GM18517 (cell line): ENCODE data around the gene FOXJ1.
"Not testable (repeated sequence)": the region's sequence is repeated elsewhere in the genome, so short reads cannot be mapped to it uniquely, and the experiment has no call there.

ENCODE experiments used
- ATAC-seq: cut with Tn5 transposase; IDR thresholded peaks from one replicate; pipeline ENCODE4 v1.9.1; 2021; ENCODE audit warnings: mild to moderate bottlenecking, moderate library complexity; ENCODE audit not compliant: unreplicated experiment

Gene FOXJ1, protein sequence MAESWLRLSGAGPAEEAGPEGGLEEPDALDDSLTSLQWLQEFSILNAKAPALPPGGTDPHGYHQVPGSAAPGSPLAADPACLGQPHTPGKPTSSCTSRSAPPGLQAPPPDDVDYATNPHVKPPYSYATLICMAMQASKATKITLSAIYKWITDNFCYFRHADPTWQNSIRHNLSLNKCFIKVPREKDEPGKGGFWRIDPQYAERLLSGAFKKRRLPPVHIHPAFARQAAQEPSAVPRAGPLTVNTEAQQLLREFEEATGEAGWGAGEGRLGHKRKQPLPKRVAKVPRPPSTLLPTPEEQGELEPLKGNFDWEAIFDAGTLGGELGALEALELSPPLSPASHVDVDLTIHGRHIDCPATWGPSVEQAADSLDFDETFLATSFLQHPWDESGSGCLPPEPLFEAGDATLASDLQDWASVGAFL

DNA sequence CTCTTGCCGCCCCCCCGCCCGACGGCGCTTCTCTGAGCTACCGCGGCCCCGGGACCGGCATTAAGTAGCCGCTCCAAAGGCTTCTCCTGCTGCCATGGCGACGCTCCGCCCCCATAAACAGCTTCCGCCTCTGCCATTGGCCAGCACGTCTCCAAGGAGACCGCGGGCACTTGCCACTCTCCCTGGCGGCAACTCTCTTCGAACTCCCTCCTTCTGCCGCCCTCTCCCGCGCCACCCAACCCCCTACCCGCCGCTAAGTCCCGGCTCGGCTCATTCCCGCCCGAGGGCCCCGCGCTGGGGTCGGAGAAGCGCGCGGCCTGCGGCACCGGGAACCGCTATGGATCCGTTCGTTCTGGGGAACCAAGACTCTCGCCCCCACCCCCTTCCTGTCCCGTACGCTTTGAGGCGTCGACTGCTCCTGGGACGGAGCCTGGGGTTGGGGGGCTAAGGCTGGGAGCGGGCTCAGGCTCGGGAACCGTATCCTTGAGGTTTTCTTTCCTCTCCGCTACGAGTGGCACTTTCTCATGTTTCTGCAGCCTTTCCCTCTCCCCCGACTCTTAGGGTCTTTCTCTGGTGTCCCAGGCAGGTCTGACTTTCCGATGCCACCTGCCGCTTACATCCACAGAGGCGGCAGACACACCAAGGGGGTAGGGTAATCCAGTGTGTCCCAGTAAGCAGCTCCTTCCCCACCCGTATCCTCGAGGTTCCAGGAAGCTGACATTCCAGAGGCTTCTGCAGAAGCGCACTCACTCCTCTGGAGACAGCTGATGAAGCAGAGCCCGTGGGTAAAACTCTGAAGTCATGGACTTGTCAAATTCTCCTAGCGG lies at the start of gene FOXJ1:
TSS of gene FOXJ1 (minus strand) at position 34 of the 827 bp plus-strand sequence. CDS start 850 bp downstream, outside the sequence.
- peak; percentile 72 for ATAC-seq

DNA sequence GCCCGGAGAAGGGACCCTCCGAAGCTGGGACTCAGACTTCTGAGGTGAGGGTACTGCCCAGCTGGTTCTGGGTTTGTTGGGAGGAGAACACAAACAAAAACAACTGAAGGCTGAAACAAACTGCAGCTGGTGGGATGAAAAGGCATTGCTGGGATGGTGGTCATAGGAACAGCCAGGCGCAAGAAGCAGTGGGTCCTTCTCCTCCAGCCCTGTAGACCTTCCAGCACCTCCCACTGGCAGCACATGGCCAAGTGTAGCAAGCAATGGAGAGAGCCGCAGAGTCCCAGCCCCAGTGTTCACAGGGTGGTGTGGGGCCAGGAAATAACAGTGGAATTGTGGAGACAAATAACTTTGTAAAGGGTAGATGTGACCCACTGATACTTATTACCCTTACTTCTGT lies 48.7 kb upstream of the FOXJ1 start:
- ATAC-seq: no peak

DNA sequence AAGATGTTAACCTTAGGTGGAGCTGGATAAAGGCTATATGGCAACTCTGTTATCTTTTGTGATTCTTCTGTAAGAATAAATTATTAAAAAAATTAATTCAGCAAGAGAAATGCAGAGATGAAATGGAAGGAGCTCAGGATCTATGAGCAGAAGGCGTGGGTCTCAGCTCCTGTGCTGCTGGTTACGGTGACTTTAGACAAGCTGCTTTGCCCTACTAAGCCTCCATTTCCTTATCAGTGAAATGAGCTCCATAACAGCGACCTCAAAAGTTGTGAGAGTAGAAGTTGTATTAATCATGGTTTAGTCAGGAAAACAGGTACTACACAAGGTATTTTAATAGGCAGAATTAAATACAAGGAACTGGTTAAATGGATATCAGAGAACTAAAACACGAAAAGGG lies 48.2 kb upstream of the FOXJ1 start:
- ATAC-seq: no peak

DNA sequence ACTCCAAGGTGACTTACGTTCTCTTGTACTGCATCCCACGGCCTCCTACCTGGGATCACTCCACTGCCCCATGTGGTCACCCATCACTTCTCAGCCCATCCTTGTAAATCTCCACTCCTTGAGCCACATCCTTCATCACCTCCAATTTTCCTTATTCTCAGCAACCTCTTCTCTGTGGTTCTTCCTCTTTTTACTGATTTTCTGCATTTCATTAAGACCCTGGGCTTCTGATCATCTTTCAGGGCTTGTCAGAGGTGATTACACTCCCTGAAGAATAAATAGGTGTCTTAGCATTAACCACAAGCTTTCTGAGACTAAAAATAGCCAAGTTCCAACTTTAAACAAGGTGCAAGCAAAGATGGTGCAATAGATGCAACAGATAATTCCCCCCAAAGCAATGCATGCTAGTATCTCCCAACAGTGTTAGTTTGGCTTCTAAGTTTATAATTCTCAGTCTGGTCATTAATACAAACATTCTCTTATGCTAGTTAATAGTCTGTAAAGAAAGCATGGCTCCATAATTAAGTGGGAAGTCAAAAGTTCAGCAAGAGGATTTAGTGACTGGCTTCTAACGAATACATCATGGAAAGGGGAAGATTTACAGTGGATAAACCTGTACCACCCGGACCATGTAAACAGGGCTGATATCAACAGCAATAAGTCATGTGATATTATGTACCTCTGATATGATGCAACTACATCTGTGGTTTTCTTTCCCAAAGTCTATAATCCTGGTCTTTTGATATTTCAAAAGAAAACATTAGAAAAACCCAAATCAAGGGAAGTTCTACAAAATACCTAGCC lies 47.4 kb upstream of the FOXJ1 start:
- ATAC-seq: no peak

DNA sequence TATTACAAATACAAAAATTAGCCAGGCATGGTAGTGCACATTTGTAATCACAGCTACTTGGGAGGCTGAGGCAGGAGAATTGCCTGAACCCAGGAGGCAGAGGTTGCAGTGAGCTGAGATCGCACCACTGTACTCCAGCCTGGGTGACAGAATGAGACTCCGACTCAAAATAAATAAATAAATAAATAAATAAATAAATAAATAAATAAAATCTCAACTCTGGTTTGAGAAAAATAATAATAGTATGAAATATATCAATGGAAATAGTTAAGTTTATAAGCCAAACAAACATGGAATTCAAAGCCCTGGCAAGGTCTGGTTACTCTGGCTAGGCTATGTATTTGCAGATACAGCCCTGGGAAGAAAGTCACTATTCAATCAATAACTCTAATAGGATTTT lies 45.7 kb upstream of the FOXJ1 start:
- ATAC-seq: not testable (repeated sequence)

DNA sequence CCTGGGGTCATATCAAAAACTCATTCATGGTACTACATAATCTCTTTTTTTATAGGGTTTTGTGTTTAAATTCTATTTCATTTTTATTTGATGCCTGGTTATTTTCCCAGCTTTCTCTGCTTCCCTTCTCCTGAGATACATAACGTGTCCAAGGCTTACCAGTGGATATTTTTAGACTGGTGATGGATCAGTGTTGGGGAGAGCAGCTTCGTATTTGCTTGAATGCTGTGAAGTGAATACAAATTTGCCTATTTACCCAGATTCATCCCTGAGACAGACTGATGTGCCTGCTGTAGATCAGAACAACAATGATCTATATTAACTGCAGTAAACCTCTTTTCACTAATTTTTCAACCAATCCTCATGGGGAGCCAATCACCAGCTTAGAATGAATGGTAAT lies 43.2 kb upstream of the FOXJ1 start:
- no peak for ATAC-seq

DNA sequence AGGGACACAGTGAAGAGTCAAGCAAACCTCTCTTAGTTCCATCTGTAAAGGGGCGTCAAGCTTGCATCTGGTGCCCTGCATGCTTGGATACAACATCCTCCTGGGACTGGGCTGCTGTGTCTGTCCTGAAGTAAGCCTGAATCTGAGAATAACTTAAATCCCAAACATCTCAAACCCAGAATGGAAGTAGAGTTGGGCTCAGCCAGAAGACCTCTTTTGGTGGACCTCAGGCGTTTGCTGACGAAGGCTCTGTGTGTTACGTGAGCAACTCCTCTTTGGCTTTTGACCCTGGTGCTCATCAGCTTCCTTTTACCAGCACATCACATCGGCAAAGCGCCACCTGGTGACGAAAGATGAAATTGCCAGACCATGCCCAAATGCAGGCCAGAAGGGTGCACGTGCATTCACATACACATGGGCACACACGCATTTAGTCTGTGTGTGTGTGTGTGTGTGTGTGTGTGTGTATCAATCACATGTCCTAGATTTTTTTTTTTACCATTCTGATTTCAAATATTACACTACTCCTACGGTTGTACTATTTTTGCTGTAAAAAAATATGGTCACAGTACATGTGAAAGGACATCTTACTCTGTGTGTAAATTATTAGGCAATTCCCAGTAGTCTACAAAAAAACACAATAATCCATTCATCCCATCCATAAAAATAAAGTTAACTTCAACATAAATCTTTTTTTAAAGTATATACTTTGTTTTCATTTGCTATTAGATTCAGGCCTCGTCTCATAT lies 41.1 kb upstream of the FOXJ1 start:
- peak; percentile 67 for ATAC-seq

DNA sequence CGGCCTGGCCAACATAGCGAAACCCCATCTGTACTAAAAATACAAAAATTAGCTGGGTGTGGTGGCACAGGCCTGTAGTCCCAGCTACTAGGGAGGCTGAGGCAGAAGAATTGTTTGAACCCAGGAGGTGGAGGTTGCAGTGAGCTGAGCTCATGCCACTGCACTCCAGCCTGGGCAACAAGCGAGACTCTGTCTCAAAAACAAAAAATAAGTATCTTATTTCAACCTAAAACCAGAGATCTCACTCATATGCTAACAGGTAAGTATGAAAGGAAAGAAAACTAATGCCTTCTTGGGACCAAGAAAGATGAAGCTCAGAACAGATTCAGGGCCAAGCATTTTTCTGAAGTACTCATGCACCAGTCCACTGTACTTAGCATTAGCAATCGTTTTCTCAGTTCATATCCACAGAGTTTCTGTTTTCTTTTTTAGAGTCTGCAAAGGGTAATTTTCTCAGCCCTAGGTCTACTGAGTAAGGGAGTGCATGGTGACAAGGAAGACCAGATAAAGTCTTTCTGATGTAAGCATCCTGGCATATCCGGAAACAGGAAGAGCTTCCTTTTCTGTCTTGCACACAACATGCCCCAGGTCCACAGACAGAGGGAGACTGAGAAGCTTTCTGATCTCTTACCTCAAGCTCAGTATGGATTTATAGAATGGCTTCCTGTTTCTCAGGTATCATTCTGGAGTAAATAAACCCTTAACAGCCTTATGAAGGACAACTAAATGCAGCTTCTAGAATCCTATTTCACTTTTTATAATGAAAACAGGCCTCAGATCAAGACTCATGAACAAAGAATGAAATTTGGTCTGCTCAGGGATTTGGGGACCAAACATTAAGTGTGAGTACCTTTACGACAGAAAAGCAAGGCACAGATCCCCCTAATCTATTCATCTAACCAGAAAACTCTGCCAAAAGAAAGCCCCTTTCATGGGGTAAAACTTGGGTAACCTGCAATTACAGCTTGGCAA lies 38.7 kb upstream of the FOXJ1 start:
- ATAC-seq: no peak

DNA sequence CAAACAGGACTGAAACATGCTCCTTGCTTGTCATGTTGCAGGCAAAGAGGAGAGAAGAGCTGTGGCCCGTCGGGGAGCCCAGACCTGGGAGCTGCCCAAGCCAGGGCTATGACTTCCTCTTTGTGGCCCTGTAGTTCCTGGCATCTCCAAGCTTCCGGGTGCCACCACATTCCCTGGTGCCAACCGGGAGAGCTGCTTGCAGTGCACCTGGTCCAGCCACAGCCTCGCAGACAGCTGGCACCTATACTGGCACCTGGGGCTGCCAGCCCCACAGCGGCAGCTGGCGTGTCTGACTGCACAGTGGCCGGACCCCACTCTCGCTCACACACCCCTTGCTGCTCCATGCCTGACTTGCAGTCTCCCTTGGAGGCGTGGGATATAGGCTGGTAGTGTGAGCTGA lies 37.1 kb upstream of the FOXJ1 start:
- no peak for ATAC-seq

DNA sequence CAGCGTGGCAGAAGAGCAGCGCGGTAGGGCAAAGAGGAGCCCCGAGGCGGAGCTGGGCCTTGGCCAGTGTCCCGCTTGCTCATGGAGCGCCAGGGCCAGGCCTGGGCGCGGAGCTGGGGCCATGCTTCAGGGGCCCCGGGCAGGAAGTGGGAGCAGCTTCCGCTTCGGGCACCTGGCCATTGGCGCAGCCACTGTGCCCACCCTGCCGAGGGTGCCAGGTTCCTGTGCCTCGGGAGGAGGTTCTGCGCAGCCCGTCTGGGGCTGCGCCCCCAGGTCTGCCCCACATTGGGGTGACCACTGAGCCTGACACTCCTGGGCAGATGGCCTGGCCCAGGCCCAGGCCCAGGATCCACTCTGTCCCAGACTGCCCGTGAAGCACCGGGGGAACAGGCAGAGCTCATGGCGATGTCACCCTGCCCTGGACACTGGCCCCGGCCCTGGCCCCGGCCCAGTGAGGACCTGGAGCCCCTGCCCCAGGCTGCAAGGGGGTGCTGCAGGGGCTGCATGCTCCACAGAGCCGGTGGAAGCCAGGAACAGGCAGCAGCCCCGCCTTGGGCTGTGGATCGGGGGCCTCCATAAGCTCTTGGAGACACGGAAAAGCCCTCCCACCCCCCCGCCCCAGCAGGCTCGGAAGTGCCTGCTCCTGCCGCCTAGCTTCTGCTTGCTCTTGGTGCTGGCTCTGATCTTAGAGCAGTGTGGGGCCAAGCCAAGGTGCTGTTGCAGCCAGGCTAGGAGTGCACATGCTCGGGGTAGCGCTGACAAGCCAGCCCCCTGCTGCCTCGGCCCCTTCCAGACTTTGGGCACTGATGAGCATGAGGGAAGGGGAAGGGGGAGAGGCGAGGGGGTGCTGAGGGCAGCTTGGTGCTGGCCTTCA lies 35.9 kb upstream of the FOXJ1 start:
- no peak for ATAC-seq

DNA sequence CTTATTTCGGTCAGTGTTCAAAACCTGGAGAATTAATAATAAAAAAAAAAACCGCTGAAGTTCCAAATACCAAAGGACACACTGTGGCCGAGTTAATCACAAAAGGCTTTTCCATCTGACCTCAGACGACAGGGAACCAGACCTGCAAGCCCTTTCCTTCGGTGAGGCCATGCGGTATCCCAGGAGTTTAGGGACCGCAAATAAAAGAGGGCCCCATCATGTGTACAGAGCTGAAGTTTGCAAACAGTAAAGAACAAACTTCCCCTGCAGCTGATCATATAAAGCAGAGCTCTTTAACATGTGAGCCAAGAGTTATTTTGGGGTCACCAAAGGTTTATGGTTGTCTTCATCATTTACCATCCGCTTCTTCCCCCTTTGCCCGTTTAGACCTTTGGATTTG lies 33.0 kb upstream of the FOXJ1 start:
- ATAC-seq: no peak

DNA sequence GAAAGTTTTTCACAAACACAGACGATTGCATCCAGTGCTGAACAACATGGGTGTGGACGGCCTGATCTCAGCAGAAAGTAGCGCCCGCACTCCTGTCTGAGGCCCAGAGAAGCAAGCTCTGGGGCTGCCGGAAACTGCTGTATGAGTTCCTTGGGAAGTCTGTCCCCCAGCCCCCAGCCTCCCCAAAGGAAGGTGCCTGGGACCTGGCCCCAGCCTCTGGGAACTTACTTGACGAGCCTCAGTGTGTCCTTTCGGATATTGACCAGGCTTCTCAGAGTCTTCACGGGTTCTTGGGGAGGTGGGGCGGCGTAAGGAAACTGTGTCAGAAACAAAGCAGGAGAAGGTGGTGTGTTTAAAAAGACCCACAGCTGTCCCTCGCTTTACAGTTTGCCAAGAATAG lies 32.4 kb upstream of the FOXJ1 start:
- no peak for ATAC-seq

DNA sequence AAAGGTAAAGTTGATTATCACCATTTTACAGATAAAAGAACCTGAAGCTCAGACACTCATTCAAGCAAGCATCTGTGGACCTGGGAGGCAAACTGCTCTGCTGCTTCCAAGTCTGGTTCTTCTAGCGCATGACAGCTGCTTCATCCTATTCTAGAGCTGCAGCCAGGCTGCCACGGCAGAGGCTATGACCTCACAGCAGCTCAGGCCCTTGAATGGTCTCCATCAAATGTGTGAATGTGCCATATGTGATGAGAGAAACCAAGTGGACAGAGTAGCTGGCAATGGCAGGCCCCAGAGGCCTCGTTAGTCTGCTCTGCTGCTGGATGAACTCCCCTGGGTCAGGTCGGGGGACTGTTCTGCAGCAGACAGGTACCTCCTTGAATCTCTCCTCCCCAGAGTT lies 30.7 kb upstream of the FOXJ1 start:
- ATAC-seq: no peak

DNA sequence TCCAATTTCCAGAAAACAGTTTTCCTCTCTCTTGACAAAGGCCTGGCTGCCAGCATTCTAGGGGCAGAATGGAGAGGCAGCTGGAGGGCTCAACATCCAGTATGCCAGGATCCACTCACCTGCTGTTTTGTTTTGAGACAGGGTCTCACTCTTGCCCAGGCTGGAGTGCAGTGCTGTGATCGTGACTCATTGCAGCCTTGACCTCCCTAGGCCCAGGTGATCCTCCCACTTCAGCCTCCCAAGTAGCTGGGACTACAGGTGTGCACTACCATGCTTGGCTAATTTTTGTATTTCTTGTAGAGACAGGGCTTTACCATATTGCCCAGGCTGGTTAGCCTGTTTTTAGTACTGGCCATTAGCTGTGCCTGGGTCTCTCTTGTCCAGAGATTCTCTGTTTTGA lies 29.1 kb upstream of the FOXJ1 start:
- no peak for ATAC-seq

DNA sequence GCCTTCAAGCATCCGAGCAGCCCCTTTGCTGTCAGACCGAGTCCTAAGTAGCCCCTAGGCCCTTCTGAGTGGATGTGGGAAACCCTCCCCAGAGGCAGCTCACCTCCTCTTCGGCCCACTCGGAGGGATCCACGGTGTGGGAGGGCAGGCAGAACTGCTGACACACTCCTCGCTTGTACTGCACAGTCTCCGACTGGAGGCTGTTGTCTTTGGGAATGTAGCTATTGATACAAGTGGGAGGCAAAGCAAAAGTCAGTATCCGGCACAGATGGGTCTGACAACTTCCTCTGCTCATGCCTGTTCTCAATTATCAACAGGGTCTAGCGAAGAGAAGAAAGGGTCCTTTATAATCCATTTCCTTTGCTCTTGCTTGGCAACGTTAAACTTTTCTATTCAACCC lies 25.9 kb upstream of the FOXJ1 start:
- no peak for ATAC-seq

DNA sequence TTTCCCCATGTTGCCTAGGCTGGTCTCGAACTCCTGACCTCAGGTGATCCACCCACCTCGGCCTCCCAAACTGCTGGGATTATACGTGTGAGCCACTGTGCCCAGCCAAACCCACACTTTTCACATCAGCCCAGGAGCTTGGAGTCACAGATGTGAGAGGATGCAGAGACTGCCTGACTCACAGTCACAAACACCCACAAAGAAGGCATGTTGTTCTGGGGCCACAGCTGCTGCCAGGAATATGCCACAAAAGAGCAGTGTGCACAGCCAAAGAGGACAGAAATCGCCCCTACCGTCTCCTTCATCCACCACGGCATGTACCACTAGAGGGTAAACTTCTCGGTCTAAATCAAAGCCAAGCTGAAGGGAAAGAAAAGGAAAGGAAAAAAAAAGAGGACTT lies 25.1 kb upstream of the FOXJ1 start:
- ATAC-seq: no peak

DNA sequence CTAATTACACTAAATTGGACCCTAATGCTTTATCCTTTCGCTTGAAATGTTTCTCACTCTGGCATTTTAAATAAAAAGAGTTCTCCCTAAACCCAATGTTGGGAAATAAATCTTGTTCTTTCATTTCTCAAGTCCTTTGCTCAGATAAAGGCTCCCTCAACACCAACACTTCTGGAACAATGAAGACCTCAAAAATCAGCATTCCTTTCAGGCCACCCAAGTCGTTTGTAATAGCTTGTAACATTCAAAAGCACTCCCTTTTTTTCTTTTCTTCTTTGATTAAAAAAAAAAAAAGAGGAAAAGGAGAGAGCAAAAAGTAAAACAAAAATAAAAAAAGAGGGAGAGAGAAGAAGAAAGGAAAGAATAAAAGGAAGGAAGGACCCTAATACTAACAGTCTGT lies 23.3 kb upstream of the FOXJ1 start:
- no peak for ATAC-seq

DNA sequence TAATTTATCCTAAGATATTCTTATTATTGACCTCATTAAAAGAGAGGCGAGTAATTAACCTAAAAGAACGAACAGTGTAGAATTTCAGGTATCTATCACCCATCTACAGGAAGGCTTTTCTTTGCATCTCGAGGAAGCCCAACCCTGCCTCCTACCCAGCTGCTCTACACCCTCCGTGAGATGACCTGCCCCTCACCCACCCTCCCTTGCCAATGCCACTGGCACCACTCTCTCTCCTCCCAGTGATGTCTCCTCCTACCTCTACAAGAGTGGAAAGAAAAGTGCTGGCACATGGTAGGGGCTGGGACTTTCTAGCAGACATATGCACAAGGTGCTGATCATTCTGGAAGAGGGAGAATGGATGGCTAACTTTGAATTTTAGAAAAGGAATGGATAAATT lies 22.9 kb upstream of the FOXJ1 start:
- no peak for ATAC-seq
